ENCODE measurements around the gene CCNYL1. TPM values are rescaled to one million over a fixed set of nuclear protein-coding genes. Genes with fewer than 3 reads are reported as not detected.
"Not testable (repeated sequence)": the region's sequence is repeated elsewhere in the genome, so short reads cannot be mapped to it uniquely, and the experiment has no call there.

Gene CCNYL1
- total and polyA plus RNA-seq, 10 donors = 4.7 to 22.8 (median 15.8) TPM

GRCh38 chr2:207718521-207718920 lies 7.1 kb downstream of the CCNYL1 start:
- intact Hi-C loops (cut with DNase I; ENCODE audit: low total_unique reads) = loop anchor here (10.0 kb wide), 1 partner anchor 184 kb away; no protein-coding TSS in a partner anchor
- TF ChIP-seq POLR2AphosphoS5 (IDR thresholded peaks at IDR 0.05) = no peak
- TF ChIP-seq POLR2A (IDR thresholded peaks at IDR 0.05) = no peak
- TF ChIP-seq CTCF (IDR thresholded peaks at IDR 0.05 in 8 of 11, conservative IDR thresholded peaks at IDR 0.05 in 3 of 11) = no peak
- no peak for DNase-seq

GRCh38 chr2:207719008-207719407 lies 7.6 kb downstream of the CCNYL1 start:
- H3K36me3 ChIP-seq = peaks cover 0 to 20% (median 0%) of the 10 kb centered on the region in 6 donors
- WGBS, 5 donors = 89 to 100% (median 100%) methylated on average over 1 of the region's 1 CpG
- H3K27ac ChIP-seq = no peak overlapping the region
- no peak overlapping the region for H3K4me3 ChIP-seq
- DNase-seq = no peak
- TF ChIP-seq POLR2AphosphoS5 (IDR thresholded peaks at IDR 0.05) (no peak), CTCF (IDR thresholded peaks at IDR 0.05 in 8 of 11, conservative IDR thresholded peaks at IDR 0.05 in 3 of 11) (no peak), POLR2A (IDR thresholded peaks at IDR 0.05) (no peak)
- intact Hi-C loops (cut with DNase I; ENCODE audit: low total_unique reads) = loop anchor here (10.0 kb wide), 1 partner anchor 184 kb away; no protein-coding TSS in a partner anchor
- H3K9me3 ChIP-seq = no peaks in the 10 kb centered on the region
- H3K27me3 ChIP-seq (replicated peaks in 1 of 7) = no peaks in the 10 kb centered on the region
- peaks cover 0 to 28% (median 2%) of the 10 kb centered on the region in 6 donors for H3K4me1 ChIP-seq

More at GRCh38 chr2:207718521-207718920, 7.1 kb downstream of the CCNYL1 start:
- Histone ChIP-seq H3K9me3 (no peaks in the 10 kb centered on the region), H3K4me3 (no peak overlapping the region), H3K27me3 (replicated peaks in 1 of 7) (no peaks in the 10 kb centered on the region), H3K4me1 (peaks cover 0 to 33% (median 6%) of the 10 kb centered on the region in 6 donors), H3K36me3 (peaks cover 0 to 20% (median 0%) of the 10 kb centered on the region in 6 donors), H3K27ac (no peak overlapping the region)
- WGBS, 5 donors = 88 to 93% (median 88%) methylated on average over 3 of the region's 3 CpGs

GRCh38 chr2:207719655-207720054 lies 8.2 kb downstream of the CCNYL1 start:
- not testable (repeated sequence) for DNase-seq; H3K4me3 ChIP-seq; H3K27me3 ChIP-seq (replicated peaks in 1 of 7); H3K9me3 ChIP-seq; H3K27ac ChIP-seq
- 91 to 100% (median 95%) methylated on average over 2 of the region's 2 CpGs for WGBS, 5 donors
- peaks cover 0 to 25% (median 2%) of the 10 kb centered on the region in 6 donors for H3K4me1 ChIP-seq
- H3K36me3 ChIP-seq = peaks cover 0 to 20% (median 0%) of the 10 kb centered on the region in 6 donors
- intact Hi-C loops (cut with DNase I; ENCODE audit: low total_unique reads) = loop anchor here (10.0 kb wide), 1 partner anchor 185 kb away; no protein-coding TSS in a partner anchor

- 77 to 94% (median 91%) methylated on average over 6 of the region's 6 CpGs for WGBS, 5 donors
- TF ChIP-seq CTCF (IDR thresholded peaks at IDR 0.05 in 8 of 11, conservative IDR thresholded peaks at IDR 0.05 in 3 of 11) = no peak
- TF ChIP-seq POLR2A (IDR thresholded peaks at IDR 0.05) = no peak
- no peak for TF ChIP-seq POLR2AphosphoS5 (IDR thresholded peaks at IDR 0.05)
- Histone ChIP-seq H3K9me3 (no peaks in the 10 kb centered on the region), H3K36me3 (peaks cover 0 to 17% (median 0%) of the 10 kb centered on the region in 6 donors), H3K27ac (no peak overlapping the region), H3K4me1 (peaks cover 0 to 28% (median 3%) of the 10 kb centered on the region in 6 donors), H3K27me3 (replicated peaks in 1 of 7) (no peaks in the 10 kb centered on the region), H3K4me3 (no peak overlapping the region)
- intact Hi-C loops (cut with DNase I; ENCODE audit: low total_unique reads) = no loop called here
- DNase-seq = no peak
Measured at GRCh38 chr2:207720517-207721187, 9.2 kb downstream of the CCNYL1 start.

All from spleen (tissue), 11 donors.